Lower lobe of right lung (tissue), 2 donors: ENCODE results near the gene FADS2. TPM values are rescaled to one million over a fixed set of nuclear protein-coding genes. Genes with fewer than 3 reads are reported as not detected.
"Not testable (repeated sequence)": the region's sequence is repeated elsewhere in the genome, so short reads cannot be mapped to it uniquely, and the experiment has no call there.

ENCODE experiments used
- ATAC-seq, 2 donors: fragments of 200-7000 bp; cut with Tn5 transposase; one replicate each; pipeline ENCODE4 v1.9.1; 2020 to 2022; ENCODE audit warnings: mild to moderate bottlenecking in 2 of 2, moderate library complexity in 2 of 2
- DNase-seq: peaks from one replicate; pipeline ENCODE4 v3.0.0-alpha.2; 2020
- H3K27ac ChIP-seq: fragments of 200-600 bp; one replicate; pipeline ENCODE4 v1.8.0; 2022
- H3K27me3 ChIP-seq: fragments of 200-600 bp; one replicate; pipeline ENCODE4 v1.8.0; 2022; ENCODE audit warnings: low read depth
- H3K36me3 ChIP-seq: fragments of 200-600 bp; one replicate; pipeline ENCODE4 v1.8.0; 2022; ENCODE audit warnings: mild to moderate bottlenecking
- H3K4me1 ChIP-seq: fragments of 200-600 bp; one replicate; pipeline ENCODE4 v1.8.0; 2022
- H3K4me3 ChIP-seq: fragments of 200-600 bp; one replicate; pipeline ENCODE4 v1.8.0; 2022; ENCODE audit warnings: mild to moderate bottlenecking
- H3K9me3 ChIP-seq: fragments of 200-600 bp; one replicate; pipeline ENCODE4 v1.8.0; 2022
- intact Hi-C: fragments of 100-400 bp; cut with DNase I; formaldehyde crosslinking; loops from one replicate; pipeline ENCODE4 v1.11.0; 2022
- total RNA-seq: library from RNA; stranded (reverse); fragmentation: NEBNext Ultra II Directional; extraction: Animal tissue kit (Norgen Biotek cat#: 25700); gene quantifications from one replicate; pipeline ENCODE4 v1.2.1, GENCODE V29; 2021
- TF ChIP-seq, protein P1 (sequence below): fragments of 200-600 bp; IDR thresholded peaks from one replicate; pipeline ENCODE4 v1.8.0; 2022; ENCODE audit warnings: antibody characterized with exemption, mild to moderate bottlenecking
- donor health status: DM: no; HTN: yes; CAD: no; lungs with severe emphysema.

FADS2 gene
- total RNA-seq, 1 donor from 2014 or later: 82.0 TPM

DNA sequence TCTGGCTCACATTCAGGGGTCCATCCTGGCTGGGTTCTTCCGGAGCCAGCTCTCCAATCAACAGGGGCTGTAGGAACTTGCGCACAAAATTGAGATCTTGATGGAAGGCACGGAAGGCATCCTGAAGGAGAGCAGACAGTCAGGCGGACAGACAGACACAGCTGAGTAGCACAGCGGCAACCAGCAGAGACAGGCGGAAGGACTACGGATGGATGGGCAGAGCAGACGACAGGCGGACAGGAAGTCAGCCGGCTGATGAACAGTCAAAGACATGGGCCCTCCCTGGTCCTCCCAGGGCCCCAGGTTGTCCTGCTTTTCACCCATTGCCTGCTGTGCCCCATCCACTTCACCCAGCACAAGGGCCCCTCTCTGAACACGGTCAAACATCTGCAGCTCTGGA lies 51.9 kb downstream of the FADS2 start:
- TF ChIP-seq, protein P1, sequence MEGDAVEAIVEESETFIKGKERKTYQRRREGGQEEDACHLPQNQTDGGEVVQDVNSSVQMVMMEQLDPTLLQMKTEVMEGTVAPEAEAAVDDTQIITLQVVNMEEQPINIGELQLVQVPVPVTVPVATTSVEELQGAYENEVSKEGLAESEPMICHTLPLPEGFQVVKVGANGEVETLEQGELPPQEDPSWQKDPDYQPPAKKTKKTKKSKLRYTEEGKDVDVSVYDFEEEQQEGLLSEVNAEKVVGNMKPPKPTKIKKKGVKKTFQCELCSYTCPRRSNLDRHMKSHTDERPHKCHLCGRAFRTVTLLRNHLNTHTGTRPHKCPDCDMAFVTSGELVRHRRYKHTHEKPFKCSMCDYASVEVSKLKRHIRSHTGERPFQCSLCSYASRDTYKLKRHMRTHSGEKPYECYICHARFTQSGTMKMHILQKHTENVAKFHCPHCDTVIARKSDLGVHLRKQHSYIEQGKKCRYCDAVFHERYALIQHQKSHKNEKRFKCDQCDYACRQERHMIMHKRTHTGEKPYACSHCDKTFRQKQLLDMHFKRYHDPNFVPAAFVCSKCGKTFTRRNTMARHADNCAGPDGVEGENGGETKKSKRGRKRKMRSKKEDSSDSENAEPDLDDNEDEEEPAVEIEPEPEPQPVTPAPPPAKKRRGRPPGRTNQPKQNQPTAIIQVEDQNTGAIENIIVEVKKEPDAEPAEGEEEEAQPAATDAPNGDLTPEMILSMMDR: no peak
- Histone ChIP-seq H3K9me3 (no peaks in the 10 kb centered on the region), H3K4me3 (no peak overlapping the region), H3K4me1 (no peaks in the 10 kb centered on the region), H3K27me3 (no peaks in the 10 kb centered on the region), H3K36me3 (peaks cover 6% of the 10 kb centered on the region), H3K27ac (no peak overlapping the region)
- ATAC-seq: no peak
- intact Hi-C loops: no loop called here
- DNase-seq: no peak

DNA sequence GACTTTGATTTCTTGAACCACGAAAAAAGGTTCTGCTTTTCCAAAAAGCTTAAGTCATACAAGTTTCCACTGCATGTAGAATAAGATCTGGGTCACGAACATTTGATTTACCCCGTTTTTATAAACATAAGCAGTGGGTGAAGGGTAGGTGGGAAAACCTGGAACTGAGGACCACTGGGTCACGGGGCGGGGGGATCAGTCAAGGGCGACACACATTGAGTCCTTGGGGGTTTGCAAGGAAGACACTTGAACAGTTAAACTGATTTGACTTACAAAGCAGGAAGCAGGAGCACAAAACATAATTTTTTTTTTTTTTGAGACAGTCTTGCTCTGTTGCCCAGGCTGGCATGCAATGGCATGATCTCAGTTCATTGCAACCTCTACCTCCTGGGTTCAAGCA lies 52.4 kb downstream of the FADS2 start:
- ATAC-seq (no peak), DNase-seq (no peak)
- Histone ChIP-seq H3K27me3 (no peaks in the 10 kb centered on the region), H3K27ac (no peak overlapping the region), H3K36me3 (peaks cover 6% of the 10 kb centered on the region), H3K4me1 (no peaks in the 10 kb centered on the region), H3K9me3 (no peaks in the 10 kb centered on the region), H3K4me3 (no peak overlapping the region)
- intact Hi-C loops: no loop called here
- TF ChIP-seq, protein P1: no peak

- Histone ChIP-seq H3K4me3 (no peak overlapping the region), H3K4me1 (no peaks in the 10 kb centered on the region), H3K9me3 (no peaks in the 10 kb centered on the region), H3K27ac (no peak overlapping the region), H3K27me3 (no peaks in the 10 kb centered on the region), H3K36me3 (peaks cover 6% of the 10 kb centered on the region)
- DNase-seq (no peak), ATAC-seq (no peak)
- TF ChIP-seq, protein P1: no peak
- intact Hi-C loops: no loop called here
Observed at GRCh38 chr11:61881397-61881796, 53.3 kb downstream of the FADS2 start.

- DNase-seq, H3K27ac ChIP-seq, ATAC-seq, H3K27me3 ChIP-seq, H3K4me3 ChIP-seq, H3K36me3 ChIP-seq, intact Hi-C loops, H3K9me3 ChIP-seq, H3K4me1 ChIP-seq: not testable (repeated sequence)
Observed at GRCh38 chr11:61882267-61882666, 54.2 kb downstream of the FADS2 start.

DNA sequence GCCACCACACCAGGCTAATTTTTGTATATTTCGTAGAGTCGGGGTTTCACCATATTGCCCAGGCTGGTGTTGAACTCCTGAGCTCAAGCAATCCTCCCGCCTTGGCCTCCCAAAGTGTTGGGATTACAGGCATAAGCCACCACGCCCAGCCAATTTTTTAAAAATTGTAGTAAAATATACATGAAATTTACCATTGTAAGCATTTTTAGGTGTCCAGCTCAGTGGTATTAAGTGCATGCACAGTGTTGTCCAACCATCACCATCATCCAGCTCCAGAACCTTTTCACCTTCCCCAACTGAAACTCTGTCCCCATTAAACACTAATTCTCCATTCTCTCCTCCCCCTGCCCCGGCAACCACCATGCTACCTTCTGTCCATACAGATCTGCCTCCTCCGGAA lies 54.8 kb downstream of the FADS2 start:
- H3K9me3 ChIP-seq: no peaks in the 10 kb centered on the region
- ATAC-seq (no peak), DNase-seq (no peak)
- no peaks in the 10 kb centered on the region for H3K27me3 ChIP-seq
- H3K27ac ChIP-seq: no peak overlapping the region
- TF ChIP-seq, protein P1: no peak
- no peak overlapping the region for H3K4me3 ChIP-seq
- H3K4me1 ChIP-seq: peaks cover under 1% of the 10 kb centered on the region
- intact Hi-C loops: no loop called here
- H3K36me3 ChIP-seq: peaks cover 6% of the 10 kb centered on the region

DNA sequence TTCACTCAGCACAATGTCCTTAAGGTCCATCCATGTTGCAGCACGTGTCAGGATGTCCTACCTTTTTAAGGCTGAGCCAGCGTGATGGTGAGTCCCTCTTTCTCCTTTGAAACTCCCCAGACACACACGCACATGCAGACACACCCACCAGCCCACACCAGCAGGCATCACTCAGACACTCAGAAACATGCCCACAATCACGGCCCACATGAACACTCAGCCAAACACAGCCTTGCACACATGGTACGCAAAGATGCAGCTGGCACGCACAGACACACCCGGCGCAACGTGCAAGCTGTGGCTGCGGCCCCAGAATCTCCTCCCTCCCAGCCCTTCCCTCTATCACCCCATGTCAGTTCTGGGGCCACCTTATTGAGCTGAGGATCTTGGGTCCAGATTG lies 55.2 kb downstream of the FADS2 start:
- no peak overlapping the region for H3K27ac ChIP-seq
- DNase-seq (no peak), ATAC-seq (no peak)
- peaks cover 6% of the 10 kb centered on the region for H3K36me3 ChIP-seq
- no peaks in the 10 kb centered on the region for H3K27me3 ChIP-seq
- intact Hi-C loops: no loop called here
- H3K4me3 ChIP-seq: no peak overlapping the region
- TF ChIP-seq, protein P1: no peak
- H3K4me1 ChIP-seq: peaks cover 5% of the 10 kb centered on the region
- no peaks in the 10 kb centered on the region for H3K9me3 ChIP-seq
